HEK293T (cell line): Measurements from ENCODE around the gene MED10.

Experiments used
- BHLHE40 ChIP-seq: fragments of 450-650 bp; IDR thresholded peaks from 2 replicates; pipeline ENCODE4 v1.6.1; 2016; ENCODE audit warnings: mild to moderate bottlenecking, moderate library complexity, borderline replicate concordance
- CTBP1 ChIP-seq: fragments of 450-650 bp; IDR thresholded peaks from 2 replicates; pipeline ENCODE4 v1.6.1; 2016; ENCODE audit warnings: borderline replicate concordance
- ELF4 ChIP-seq: fragments of 450-650 bp; IDR thresholded peaks from 2 replicates; pipeline ENCODE4 v1.6.1; 2017; ENCODE audit warnings: antibody characterized with exemption
- FOXA1 ChIP-seq: fragments of 450-650 bp; IDR thresholded peaks from 2 replicates; pipeline ENCODE4 v1.6.1; 2016; ENCODE audit warnings: mild to moderate bottlenecking
- FOXM1 ChIP-seq: fragments of 450-650 bp; IDR thresholded peaks from 2 replicates; pipeline ENCODE4 v1.6.1; 2017; ENCODE audit warnings: mild to moderate bottlenecking, borderline replicate concordance
- HDGF ChIP-seq: fragments of 450-650 bp; IDR thresholded peaks from 2 replicates; pipeline ENCODE4 v1.6.1; 2017; ENCODE audit warnings: antibody characterized with exemption, borderline replicate concordance
- LEF1 ChIP-seq: fragments of 450-650 bp; IDR thresholded peaks from 2 replicates; pipeline ENCODE4 v1.6.1; 2017; ENCODE audit warnings: mild to moderate bottlenecking, borderline replicate concordance
- SP1 ChIP-seq: fragments of 450-650 bp; IDR thresholded peaks from 2 replicates; pipeline ENCODE4 v1.6.1; 2017
- SUZ12 ChIP-seq: fragments of 450-650 bp; IDR thresholded peaks from 2 replicates; pipeline ENCODE4 v1.6.1; 2016; ENCODE audit warnings: mild to moderate bottlenecking
- TARDBP ChIP-seq: fragments of 450-650 bp; IDR thresholded peaks from 2 replicates; pipeline ENCODE4 v1.6.1; 2016
- ZNF384 ChIP-seq: fragments of 450-650 bp; IDR thresholded peaks from 2 replicates; pipeline ENCODE4 v1.6.1; 2016
- TF ChIP-seq, protein P1 (sequence below): fragments of 450-650 bp; IDR thresholded peaks from 2 replicates; pipeline ENCODE4 v1.6.1; 2016

DNA sequence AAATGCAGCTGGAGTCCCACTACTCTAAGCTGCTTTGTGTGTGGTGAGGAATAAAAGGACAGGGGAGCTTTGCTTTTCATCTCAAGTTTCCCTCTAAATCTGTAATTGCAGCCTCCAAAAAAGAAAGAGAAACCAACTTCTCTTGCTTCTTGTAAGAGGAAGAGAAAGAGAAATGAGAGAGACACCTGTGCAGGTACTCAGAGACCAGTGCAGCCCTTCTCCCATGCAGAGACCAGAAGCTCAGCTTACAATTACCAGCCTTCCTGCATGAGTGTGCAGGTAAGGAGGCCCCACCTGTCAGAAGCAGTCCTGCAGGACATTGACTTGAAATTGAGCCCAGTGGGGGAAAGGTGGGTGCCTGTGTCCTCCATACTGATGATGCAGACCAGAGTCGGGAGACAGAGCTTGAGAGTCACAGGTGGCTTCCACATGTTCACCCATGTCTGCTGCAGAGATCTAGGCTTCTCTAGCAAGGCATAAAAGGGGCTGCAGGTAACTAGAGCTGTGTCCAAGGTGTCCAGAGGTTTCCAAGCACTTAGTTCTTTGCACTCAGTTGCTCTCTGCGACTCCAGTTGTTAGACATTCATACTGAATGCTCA lies 15.3 kb upstream of the MED10 start:
- TF ChIP-seq SP1 (no peak), ELF4 (no peak), TARDBP (no peak), CTBP1 (no peak), SUZ12 (no peak), LEF1 (no peak), ZNF384 (no peak), FOXA1 (no peak), BHLHE40 (no peak), FOXM1 (no peak), HDGF (no peak)
- TF ChIP-seq, protein P1, sequence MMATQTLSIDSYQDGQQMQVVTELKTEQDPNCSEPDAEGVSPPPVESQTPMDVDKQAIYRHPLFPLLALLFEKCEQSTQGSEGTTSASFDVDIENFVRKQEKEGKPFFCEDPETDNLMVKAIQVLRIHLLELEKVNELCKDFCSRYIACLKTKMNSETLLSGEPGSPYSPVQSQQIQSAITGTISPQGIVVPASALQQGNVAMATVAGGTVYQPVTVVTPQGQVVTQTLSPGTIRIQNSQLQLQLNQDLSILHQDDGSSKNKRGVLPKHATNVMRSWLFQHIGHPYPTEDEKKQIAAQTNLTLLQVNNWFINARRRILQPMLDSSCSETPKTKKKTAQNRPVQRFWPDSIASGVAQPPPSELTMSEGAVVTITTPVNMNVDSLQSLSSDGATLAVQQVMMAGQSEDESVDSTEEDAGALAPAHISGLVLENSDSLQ, result no peak
